GM18520 (cell line): ENCODE measurements around the gene DUS4L.
"Not testable (repeated sequence)": the region's sequence is repeated elsewhere in the genome, so short reads cannot be mapped to it uniquely, and the experiment has no call there.

Experiments used
- ATAC-seq: cut with Tn5 transposase; IDR thresholded peaks from one replicate; pipeline ENCODE4 v1.9.1; 2021; ENCODE audit not compliant: unreplicated experiment

DUS4L gene, protein sequence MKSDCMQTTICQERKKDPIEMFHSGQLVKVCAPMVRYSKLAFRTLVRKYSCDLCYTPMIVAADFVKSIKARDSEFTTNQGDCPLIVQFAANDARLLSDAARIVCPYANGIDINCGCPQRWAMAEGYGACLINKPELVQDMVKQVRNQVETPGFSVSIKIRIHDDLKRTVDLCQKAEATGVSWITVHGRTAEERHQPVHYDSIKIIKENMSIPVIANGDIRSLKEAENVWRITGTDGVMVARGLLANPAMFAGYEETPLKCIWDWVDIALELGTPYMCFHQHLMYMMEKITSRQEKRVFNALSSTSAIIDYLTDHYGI

DNA sequence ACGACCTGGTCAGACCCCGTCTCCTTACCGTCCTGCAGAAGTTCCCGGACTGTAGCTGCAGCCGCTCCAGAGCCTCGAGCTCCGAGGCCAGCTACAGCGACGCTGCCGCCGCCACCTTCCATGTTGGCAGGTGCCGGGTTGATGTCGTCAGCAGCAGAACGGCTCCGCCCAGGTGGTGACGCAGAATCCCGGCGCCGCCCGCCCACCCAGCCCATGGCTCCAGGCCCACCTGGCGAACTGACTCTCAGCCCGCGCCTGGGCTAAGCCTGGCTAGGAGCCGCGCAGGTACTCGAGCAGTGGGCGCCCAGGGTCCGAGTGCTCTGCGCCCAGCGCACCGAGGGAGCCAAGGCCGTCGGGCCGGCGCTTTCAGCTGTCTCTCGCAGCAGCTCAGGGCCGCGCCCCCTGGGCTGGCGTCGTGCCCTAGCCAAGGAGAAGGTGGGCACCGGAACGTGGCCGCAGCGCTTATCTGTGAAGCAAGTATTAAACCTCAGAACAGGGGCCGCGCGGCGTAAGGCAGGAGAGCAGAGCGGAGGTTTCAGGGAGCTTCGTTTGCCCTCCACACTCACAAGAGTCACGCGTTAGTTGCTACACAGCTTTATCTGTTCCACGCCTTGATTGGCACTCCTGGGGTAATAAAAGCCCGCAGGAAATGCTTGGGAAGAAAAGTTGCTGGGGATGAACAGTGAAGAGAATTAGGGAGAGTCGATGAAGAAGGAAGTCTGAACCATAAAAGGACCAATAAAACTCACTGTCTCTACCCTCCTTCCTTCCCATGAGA lies at the start of gene DUS4L, which contains the start of gene COG5:
DUS4L (plus strand) TSS at position 197 of the 778 bp plus-strand sequence. CDS start 3,100 bp downstream, outside the sequence.
COG5 (minus strand) TSS at position 146 of the 778 bp plus-strand sequence; CDS start at position 122, 24 bp downstream.
- ATAC-seq = peak; percentile 89

DNA sequence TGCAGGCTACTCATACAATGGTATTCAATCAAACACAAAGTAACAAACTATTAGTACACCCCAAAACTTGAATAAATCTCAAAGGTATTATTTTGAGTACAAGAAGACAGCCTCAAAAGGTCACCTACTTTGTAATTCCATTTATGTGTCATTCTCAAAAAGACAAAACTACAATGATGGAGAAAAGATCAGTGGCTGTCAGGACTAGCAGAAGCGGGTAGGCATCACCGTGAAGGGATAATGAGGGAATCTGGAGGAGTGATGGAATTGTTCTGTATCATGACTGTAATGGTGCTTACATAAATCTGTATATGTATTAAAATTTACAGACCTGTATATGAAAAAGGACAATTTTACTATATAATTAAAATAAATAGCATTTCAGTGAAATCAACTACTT lies 37.1 kb upstream of the DUS4L start:
- no peak for ATAC-seq

DNA sequence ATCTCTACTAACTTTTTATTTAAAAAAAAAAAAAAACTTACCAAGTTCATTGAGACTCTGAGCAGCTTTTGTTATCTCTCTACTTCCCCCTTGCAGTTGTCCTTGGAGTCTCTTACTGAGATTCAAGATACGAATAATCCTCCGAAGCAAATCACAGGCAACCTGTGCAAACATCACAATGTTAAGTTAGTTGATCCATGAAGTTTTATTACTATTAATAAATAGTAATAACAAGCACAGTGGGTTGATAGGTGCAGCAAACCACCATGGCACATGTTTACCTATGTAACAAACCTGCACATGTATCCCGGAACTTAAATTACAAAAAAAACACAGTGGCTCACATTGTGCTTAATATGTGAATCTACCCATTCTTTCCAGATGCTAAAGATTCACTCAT lies 36.6 kb upstream of the DUS4L start:
- ATAC-seq = no peak

DNA sequence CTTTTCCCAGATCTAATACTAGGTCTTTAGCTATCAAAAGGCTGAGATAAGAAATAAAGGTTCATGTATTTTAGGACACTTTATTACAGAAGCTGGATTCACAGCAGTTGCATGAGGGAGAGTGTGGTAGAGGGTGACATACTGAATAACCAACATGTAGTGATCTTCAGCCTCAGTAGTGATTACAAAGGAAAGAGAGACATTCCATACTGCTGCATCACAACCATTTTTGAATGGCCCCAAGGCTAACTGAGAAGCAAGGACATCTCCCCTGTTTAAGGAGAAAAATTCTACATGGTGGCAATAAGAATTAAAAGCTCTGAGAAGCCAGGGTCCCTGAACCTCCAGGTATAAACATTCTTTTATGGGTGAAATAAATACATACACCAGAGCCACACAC lies 35.3 kb upstream of the DUS4L start:
- ATAC-seq = no peak

DNA sequence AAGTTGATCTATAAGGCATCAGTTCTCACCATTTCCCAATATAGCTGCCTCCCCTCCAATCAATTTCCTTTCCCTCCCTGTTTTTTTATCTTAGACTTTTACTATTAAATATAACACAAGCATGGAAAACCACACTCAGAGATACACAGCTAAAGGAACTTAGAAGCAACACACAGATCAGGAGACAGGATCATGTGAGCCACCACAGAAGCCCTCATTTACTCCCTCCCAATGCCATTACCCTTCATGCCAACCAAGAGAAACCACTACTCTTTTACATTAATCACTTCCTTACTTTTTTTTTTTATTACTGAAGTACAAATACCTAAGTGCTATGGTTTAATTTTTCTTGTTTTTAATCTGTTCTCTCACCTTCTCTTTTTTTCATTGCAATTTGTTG lies 33.0 kb upstream of the DUS4L start:
- no peak for ATAC-seq

DNA sequence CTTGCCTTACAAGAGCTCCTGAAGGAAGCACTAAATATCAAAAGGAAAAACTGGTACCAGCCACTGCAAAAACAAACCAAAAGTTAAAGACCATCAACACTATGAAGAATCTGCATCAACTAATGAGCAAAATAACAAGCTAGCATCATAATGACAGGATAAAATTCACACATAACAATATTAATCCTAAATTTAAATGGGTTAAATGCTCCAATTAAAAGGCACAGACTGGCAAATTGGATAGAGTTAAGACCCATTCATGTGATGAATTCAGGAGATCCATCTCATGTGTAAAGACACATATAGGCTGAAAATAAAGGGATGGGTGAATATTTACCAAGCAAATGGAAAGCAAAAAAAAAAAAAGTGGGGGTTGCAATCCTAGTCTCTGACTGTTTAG lies 29.6 kb upstream of the DUS4L start:
- no peak for ATAC-seq

DNA sequence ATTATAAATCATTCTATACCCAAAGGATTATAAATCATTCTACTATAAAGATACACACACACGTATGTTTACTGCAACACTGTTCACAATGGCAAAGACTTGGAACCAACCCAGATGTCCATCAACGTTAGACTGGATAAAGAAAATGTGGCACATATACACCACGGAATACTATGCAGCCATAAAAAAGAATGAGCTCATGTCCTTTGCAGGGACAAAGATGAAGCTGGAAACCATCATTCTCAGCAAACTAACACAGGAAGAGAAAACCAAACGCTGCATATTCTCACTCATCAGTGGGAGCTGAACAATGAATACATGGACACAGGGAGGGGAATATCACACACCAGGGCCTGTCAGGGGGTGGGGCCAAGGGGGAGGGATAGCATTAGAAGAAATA lies 26.5 kb upstream of the DUS4L start:
- not testable (repeated sequence) for ATAC-seq

DNA sequence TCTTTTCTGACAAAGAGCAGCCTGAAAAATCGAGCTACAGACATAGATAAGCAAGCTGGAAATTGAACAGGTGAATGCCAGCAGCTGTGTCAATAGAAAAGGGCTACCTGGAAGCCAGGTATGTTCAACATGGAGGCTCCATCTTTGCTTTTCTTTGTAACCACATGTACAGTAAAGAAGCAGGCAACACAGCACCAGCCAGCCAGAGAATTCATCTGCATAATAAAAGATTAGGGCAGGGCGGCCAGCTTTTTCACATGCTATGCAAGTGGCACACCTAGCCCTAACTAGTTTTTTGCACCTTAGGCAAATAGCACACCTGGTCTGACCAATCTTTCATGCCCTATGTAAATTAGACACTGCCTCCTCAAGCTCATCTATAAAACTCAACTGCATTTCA lies 25.8 kb upstream of the DUS4L start:
- no peak for ATAC-seq

DNA sequence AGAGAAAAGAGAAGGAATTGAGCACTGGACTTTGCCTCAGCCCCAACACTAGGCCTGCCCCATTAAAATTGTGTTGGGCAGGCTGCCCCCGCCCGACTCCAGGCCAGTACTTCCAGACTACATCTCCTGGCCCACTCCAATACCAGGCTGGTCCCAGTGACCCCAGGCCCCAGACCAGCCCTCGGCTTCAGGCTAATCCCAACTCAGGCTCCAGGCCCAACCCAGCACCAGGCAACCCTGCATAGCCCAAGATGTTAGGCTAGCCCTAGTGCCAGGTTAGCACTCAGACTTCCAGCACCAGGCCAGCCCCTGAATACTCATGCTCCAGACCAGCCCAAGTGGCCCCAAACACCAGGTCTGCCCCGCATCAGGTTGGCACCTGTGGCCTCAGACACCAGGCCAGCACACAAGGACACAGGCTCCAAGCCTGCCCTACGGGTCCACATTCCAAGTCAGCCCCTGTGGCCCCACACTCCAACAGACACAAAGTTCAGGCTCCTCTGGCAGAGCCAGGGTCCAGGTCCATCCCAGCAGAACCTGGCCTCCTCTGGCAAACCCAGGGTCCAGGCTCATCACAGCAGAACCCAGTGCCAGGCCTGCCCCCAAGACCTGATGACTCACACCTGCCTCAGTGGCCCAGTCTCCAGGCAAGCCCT lies 20.3 kb upstream of the DUS4L start:
- no peak for ATAC-seq

DNA sequence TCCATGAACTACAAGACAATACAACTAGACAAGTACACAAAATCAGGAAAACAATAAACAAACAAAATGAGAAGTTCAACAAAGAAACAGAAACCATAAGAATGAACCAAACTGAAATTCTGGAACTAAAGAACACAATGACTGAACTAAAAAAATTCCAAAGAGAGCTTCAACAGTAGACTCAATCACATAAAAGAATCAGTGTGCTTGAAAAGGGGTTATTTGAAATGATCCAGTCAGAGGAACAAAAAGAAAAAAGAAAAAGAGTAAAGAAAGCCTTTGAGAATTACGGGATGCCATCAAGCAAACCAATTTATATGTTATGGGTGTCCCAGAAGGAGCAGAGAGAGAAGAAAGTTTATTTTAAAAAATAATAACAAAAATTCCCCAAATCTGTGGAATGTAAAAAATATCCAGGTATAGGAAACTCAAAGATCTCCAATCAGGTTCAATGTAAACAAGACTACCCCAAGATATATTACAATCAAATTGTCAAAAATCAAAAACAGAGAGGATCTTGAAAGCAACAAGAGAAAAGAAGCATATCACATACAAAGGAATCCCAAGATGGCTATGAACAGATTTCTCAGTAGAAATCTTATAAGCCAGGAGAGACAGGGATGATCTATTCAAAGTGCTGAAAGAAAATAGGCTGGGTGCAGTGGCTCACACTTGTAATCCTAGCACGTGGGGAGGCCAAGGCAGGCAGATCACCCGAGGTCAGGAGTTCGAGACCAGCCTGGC lies 18.8 kb upstream of the DUS4L start:
- ATAC-seq = no peak

DNA sequence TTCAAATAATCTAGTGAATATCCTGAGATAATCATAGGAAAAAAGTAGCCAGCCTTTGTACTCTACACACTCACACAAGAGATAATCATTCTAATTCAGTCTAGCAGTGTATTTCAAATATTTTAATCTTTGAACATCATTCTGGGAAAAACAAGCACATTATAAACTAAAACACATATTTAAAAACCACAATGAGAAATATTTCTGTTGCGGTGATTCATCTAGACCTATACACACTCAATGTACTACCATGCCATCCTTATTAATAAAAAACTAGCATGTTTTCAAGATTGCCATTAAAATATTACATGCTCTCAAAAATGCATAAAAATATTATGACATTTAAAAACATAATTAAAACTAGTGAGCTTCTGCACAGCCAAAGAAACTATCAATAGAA lies 11.8 kb upstream of the DUS4L start:
- no peak for ATAC-seq

DNA sequence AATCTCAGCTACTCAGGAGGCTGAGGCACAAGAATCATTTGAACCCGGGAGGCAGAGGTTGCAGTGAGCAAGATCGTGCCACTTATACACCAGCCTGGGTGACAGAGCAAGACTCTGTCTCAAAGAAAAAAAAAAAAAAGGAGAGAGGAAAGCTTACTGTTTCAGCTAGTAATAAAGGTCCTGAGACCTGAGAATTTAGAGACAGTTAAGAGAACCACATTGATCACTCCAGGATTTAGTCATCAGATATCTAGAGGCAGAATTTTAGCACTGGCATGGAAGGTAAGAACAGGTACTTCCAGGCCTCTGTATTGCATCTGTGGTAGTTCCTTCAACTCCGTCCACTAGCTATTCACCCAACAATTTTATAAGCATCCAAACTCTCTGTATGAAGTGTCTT lies 7.9 kb upstream of the DUS4L start:
- no peak for ATAC-seq

DNA sequence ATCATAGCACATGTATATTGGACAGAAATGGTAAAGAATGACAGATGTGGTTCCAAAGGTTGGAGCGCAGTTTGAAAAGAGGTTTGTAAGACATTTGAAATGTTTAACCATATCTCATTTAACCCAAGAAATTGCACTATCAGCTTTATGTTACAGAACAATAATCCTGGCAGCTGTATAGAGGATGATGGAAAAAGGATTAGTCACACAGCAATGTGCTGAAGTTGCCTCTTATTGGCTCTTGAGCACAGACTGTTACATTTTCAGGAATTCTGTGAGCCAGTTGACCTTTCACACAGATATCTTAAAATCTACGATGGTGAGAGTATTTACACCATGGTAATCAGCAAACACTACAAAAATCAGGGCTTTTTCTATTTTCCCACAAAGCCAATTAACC lies 3.9 kb upstream of the DUS4L start:
- no peak for ATAC-seq

DNA sequence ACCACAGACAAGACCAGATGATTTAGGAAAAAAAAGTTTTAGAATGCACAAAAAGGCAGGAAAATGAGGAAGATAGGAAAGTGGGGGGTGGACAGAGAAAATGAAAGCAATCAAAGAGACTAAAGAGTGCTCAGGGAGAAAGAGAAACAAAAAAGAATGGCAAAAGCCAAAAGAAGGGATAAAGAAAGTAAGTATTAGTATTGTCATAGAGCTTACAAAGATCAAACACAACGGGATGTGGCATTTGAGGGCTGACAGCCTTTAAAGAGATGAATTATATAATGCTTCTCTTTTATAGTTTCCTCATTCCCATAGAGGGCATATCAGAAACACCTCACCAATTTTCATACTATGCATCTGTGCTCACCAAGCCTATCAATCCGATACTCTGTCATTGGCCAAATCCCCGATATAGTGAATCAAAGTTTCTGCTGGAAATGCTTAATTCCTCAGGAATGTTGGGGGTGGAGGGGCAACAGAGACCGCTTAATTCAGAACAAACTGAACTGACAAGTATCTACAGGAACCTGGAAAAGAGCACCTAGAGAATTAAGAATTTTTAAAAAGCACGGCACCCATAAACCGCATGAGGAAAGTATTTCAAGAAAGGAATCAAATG lies 2.8 kb upstream of the DUS4L start:
- no peak for ATAC-seq

DNA sequence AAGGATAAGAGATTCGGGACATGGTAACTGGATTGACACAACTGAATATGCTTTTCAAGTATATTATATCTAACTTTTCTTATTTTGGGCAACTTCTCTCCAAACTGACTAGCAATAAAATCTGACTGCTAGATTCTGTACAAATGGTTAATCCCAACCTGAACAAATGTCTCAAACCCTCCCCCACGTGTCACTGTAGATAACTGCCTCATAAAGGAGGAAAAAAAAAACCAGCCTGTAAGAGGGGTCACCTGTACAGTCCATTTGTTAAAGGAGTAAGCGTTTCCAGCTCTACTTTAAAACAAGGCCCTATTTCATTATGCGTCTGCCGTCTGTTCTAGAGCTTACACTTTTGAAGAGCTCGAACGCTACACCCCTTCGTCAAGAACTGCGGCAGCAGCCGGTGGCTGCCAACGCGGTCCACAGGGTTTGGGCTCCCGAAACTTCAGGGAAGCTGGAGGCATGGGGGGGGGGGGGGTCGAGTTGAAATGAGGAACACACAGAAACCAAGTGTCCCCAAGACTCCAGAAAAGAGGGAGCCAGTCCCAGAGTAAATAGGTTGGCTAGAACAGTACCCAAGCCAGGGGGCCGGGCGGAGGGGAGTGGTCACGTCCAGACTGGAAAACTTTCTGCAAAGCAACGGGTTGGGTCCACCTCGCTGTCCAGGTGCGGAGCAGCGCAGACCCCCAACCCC lies 543 bp upstream of the DUS4L start:
- peak; percentile 19 for ATAC-seq

DNA sequence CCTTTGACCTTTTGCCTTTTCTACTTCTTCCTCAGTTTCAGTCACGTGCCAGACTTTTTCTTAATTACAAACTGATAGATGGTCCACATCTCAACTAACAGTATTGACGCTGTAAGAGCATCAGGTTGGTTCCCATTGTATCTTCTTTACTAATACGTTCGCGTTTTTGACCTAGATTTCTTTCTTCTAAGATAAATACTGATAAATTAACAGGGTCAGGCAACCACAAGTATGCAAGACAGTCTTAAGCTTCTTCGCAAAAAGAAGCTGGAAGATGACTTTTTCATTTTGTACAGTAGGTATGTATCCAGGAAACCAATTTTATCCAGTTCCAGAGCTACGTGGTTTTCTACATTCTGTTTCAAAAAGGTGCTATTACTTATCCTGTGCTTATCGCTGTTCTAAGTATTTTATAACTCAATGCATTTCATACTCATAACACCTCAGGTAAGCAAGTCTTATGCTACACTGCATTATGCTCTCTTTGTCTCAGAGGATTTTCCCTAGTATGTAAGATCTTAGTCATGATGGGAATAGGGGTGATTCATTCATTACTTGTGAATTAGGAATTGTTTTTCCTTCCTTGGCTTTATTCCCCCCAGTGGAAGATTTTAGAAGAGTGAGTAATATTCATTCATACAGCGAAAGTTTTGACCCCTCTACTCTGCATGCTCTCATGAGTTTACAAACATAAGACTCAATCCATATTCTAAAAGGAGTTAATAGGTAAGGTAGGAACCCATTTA lies 955 bp downstream of the DUS4L start:
- ATAC-seq = no peak

DNA sequence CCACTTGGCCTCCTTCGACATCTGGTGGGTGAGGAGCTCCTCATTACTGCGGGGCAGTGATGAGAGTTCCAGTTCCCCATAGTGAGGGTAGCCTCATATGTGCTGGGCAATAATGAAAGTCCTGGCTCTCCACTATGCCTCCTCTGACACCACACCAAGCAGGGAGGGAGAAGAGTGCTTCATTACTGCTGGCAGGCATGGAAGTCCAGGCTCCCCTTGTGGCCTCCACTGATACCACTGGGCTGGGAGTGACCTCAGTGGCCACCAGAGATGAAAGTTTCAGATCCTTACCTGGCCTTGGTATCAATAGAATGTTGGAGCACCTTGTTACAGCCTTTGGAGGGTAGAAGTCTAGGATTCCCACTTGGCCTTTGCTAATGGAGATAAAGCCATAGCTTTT lies 6.5 kb downstream of the DUS4L start:
- no peak for ATAC-seq

DNA sequence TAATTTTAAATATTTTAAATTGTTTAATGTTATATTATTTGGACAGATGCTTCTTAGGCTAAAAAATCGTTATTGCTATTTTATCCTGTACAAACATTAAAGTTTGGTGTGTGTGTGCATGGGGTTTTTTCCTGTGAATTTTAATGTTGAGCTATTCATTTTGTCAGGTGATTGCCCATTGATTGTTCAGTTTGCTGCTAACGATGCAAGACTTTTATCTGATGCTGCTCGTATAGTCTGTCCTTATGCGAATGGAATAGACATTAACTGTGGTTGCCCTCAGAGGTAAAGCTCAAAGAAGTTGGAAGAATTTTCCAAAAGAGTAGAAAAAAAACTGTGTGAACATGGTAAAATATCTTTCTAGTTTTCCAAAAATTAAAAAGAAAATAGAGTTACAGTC lies 9.8 kb downstream of the DUS4L start:
- ATAC-seq = no peak

DNA sequence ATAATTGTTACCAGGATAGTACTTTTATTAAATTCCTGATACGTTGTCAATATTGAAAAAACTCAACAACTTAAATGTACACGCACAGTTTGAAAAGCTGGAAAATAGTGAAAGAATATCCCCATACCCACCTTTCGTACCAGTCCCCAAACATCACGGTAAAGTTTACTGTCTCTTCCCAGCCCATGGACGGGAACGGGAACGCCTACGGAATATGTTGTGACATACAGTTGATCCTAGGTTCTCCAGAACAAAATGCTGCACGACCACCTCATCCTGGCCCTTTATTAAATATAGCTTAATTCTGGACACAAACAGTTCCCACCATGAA lies 15.7 kb downstream of the DUS4L start:
- ATAC-seq = no peak
